GM19467 (cell line): Measurements from ENCODE around the gene ASAP2.

Source experiments
- ATAC-seq: cut with Tn5 transposase; IDR thresholded peaks from one replicate; pipeline ENCODE4 v1.9.1; 2021; ENCODE audit warnings: mild to moderate bottlenecking, moderate library complexity; ENCODE audit not compliant: unreplicated experiment

Gene ASAP2

GRCh38 chr2:9291866-9292265 is 85.3 kb downstream of the ASAP2 start:
- ATAC-seq: no peak

- ATAC-seq: no peak
These were observed 85.8 kb downstream of the ASAP2 start for GRCh38 chr2:9292426-9292825.

- ATAC-seq: no peak
These were observed 88.2 kb downstream of the ASAP2 start for GRCh38 chr2:9294764-9295163.

GRCh38 chr2:9296559-9296958 is 89.9 kb downstream of the ASAP2 start:
- no peak for ATAC-seq

- no peak for ATAC-seq
These were observed 90.5 kb downstream of the ASAP2 start for GRCh38 chr2:9297156-9297555.

- no peak for ATAC-seq
These were observed 91.2 kb downstream of the ASAP2 start for GRCh38 chr2:9297807-9298206.

- no peak for ATAC-seq
These were observed 92.0 kb downstream of the ASAP2 start for GRCh38 chr2:9298583-9298982.

GRCh38 chr2:9299161-9300100 is 92.8 kb downstream of the ASAP2 start:
- no peak for ATAC-seq

GRCh38 chr2:9300214-9300613 is 93.6 kb downstream of the ASAP2 start:
- no peak for ATAC-seq

- no peak for ATAC-seq
These were observed 94.3 kb downstream of the ASAP2 start for GRCh38 chr2:9300829-9301453.

GRCh38 chr2:9302755-9303154 is 96.1 kb downstream of the ASAP2 start:
- ATAC-seq: no peak

- ATAC-seq: no peak
These were observed 97.1 kb downstream of the ASAP2 start for GRCh38 chr2:9303528-9304225.

GRCh38 chr2:9306911-9307310 is 100.3 kb downstream of the ASAP2 start:
- ATAC-seq: no peak

GRCh38 chr2:9307535-9307934 is 100.9 kb downstream of the ASAP2 start:
- no peak for ATAC-seq

GRCh38 chr2:9308186-9308955 is 101.8 kb downstream of the ASAP2 start:
- ATAC-seq: no peak

- ATAC-seq: no peak
These were observed 102.5 kb downstream of the ASAP2 start for GRCh38 chr2:9309147-9309546.

GRCh38 chr2:9310377-9310776 is 103.8 kb downstream of the ASAP2 start:
- ATAC-seq: no peak

GRCh38 chr2:9310798-9311197 is 104.2 kb downstream of the ASAP2 start:
- no peak for ATAC-seq

- ATAC-seq: no peak
These were observed 104.9 kb downstream of the ASAP2 start for GRCh38 chr2:9311488-9311887.

- no peak for ATAC-seq
These were observed 106.0 kb downstream of the ASAP2 start for GRCh38 chr2:9312591-9312990.

- ATAC-seq: no peak
These were observed 106.8 kb downstream of the ASAP2 start for GRCh38 chr2:9313443-9313842.
